MCF 10A (cell line): ENCODE measurements around the gene CORO2A. TPM values are rescaled to one million over a fixed set of nuclear protein-coding genes. Genes with fewer than 3 reads are reported as not detected.

Experiments
- BruUV-seq: library from RNA; stranded (reverse); fragments of 400-500 nt; replicated peaks from 2 replicates; lab custom pipeline; 2021; lab: Mats Ljungman, UMichigan
- CTCF ChIA-PET: fragments of 300-600 bp; sonication (Branson Sonifier 250); formaldehyde crosslinking; extraction: SDS; loops from one replicate; lab custom pipeline; 2021; ENCODE audit warnings: antibody characterized with exemption, inconsistent platforms; lab: Yijun Ruan, JAX
- POLR2A ChIA-PET: fragments of 300-600, 350-650 bp; sonication (Branson Sonifier 250); formaldehyde crosslinking; extraction: SDS; loops from one replicate; lab custom pipeline; 2020; ENCODE audit warnings: antibody characterized with exemption, inconsistent platforms; lab: Yijun Ruan, JAX
- DNase-seq: peaks from one replicate; pipeline ENCODE4 v3.0.0-alpha.2; 2018; ENCODE audit not compliant: unreplicated experiment
- H3K27ac Mint-ChIP-seq: one replicate; pipeline ENCODE4 v1.8.0; 2022; ENCODE audit warnings: mild to moderate bottlenecking, low read depth, mixed read lengths; ENCODE audit not compliant: unreplicated experiment
- H3K27me3 Mint-ChIP-seq: one replicate; pipeline ENCODE4 v1.8.0; 2022; ENCODE audit warnings: mixed read lengths; ENCODE audit not compliant: insufficient read depth, unreplicated experiment
- H3K36me3 Mint-ChIP-seq: one replicate; pipeline ENCODE4 v1.8.0; 2022; ENCODE audit warnings: mild to moderate bottlenecking, moderate library complexity, mixed read lengths; ENCODE audit not compliant: insufficient read depth, unreplicated experiment
- H3K4me1 Mint-ChIP-seq: one replicate; pipeline ENCODE4 v1.8.0; 2022; ENCODE audit warnings: mixed read lengths; ENCODE audit not compliant: insufficient read depth, unreplicated experiment
- H3K4me3 Mint-ChIP-seq: one replicate; pipeline ENCODE4 v1.8.0; 2022; ENCODE audit warnings: mild to moderate bottlenecking, moderate library complexity, mixed read lengths; ENCODE audit not compliant: unreplicated experiment
- H3K9me3 Mint-ChIP-seq: one replicate; pipeline ENCODE4 v1.8.0; 2022; ENCODE audit warnings: mixed read lengths; ENCODE audit not compliant: unreplicated experiment
- CTCF ChIP-seq: fragments of 200-600 bp; IDR thresholded peaks from one replicate; pipeline ENCODE4 v1.8.0; 2022; ENCODE audit warnings: antibody characterized with exemption, mild to moderate bottlenecking; ENCODE audit not compliant: unreplicated experiment
- intact Hi-C: fragments of 100-400 bp; cut with micrococcal nuclease; formaldehyde crosslinking; loops from 2 replicates; pipeline ENCODE4 v1.14.1; 2022
- total RNA-seq: library from RNA; stranded (reverse); gene quantifications from 2 replicates; pipeline ENCODE4 v1.2.3, GENCODE V29; 2022

Gene CORO2A
- total RNA-seq, 1 experiment from 2014 or later = 3.4 TPM

- H3K27ac Mint-ChIP-seq = peak overlapping the region; percentile 59
- no peak for DNase-seq
- ChIA-PET POLR2A (no interaction called here), CTCF (interaction anchor here (0.6 to 1.0 kb wide), 3 partner anchors 49 to 800 kb away, joined by 3 to 5 read pairs (median 3); no protein-coding TSS in a partner anchor)
- no peaks in the 10 kb centered on the region for H3K9me3 Mint-ChIP-seq
- no peaks in the 10 kb centered on the region for H3K27me3 Mint-ChIP-seq
- peaks cover 52% of the 10 kb centered on the region for H3K36me3 Mint-ChIP-seq
- no peaks in the 10 kb centered on the region for H3K4me1 Mint-ChIP-seq
- no peak for TF ChIP-seq CTCF
- BruUV-seq = no TSS peak
- H3K4me3 Mint-ChIP-seq = no peak overlapping the region
- intact Hi-C loops = loop anchor here (10.0 kb wide), 1 partner anchor 55 kb away; no protein-coding TSS in a partner anchor
Observed at GRCh38 chr9:98199388-98200033, 7.1 kb upstream of the CORO2A start.

GRCh38 chr9:98195671-98196070, 3.2 kb upstream of the CORO2A start:
- Mint-ChIP-seq H3K4me3 (no peak overlapping the region), H3K9me3 (no peaks in the 10 kb centered on the region), H3K27me3 (no peaks in the 10 kb centered on the region), H3K4me1 (no peaks in the 10 kb centered on the region), H3K36me3 (peaks cover 28% of the 10 kb centered on the region), H3K27ac (no peak overlapping the region)
- no peak for DNase-seq
- ChIA-PET POLR2A (interaction anchor here (1.0 kb wide), 1 partner anchor 75 kb away, joined by 3 read pairs; no protein-coding TSS in a partner anchor), CTCF (interaction anchor here (0.6 to 1.2 kb wide), 3 partner anchors 61 to 272 kb away, joined by 3 to 4 read pairs (median 3); no protein-coding TSS in a partner anchor)
- intact Hi-C loops = loop anchor here (10.0 kb wide), 1 partner anchor 51 kb away; no protein-coding TSS in a partner anchor
- BruUV-seq = no TSS peak
- TF ChIP-seq CTCF = no peak

GRCh38 chr9:98193336-98193944, 1.0 kb upstream of the CORO2A start:
- intact Hi-C loops = loop anchor here (1.0 to 10.0 kb wide), 4 partner anchors 49 to 119 kb away; no protein-coding TSS in a partner anchor
- H3K27ac Mint-ChIP-seq = no peak overlapping the region
- H3K36me3 Mint-ChIP-seq = peaks cover 19% of the 10 kb centered on the region
- H3K27me3 Mint-ChIP-seq = no peaks in the 10 kb centered on the region
- ChIA-PET POLR2A (interaction anchor here (0.5 to 4.0 kb wide), 11 partner anchors 30 to 270 kb away, joined by 3 to 31 read pairs (median 4); partner anchors contain the start of genes TBC1D2 and TRIM14), CTCF (interaction anchor here (0.5 to 2.9 kb wide), 31 partner anchors 8 to 946 kb away, joined by 3 to 12 read pairs (median 3); no protein-coding TSS in a partner anchor)
- H3K4me3 Mint-ChIP-seq = peak overlapping the region; percentile 77
- no TSS peak for BruUV-seq
- no peaks in the 10 kb centered on the region for H3K9me3 Mint-ChIP-seq
- no peak for DNase-seq
- no peaks in the 10 kb centered on the region for H3K4me1 Mint-ChIP-seq
- no peak for TF ChIP-seq CTCF
